ENCODE results near the gene BLVRB.
"Not testable (repeated sequence)": the region's sequence is repeated elsewhere in the genome, so short reads cannot be mapped to it uniquely, and the experiment has no call there.

BLVRB gene

DNA sequence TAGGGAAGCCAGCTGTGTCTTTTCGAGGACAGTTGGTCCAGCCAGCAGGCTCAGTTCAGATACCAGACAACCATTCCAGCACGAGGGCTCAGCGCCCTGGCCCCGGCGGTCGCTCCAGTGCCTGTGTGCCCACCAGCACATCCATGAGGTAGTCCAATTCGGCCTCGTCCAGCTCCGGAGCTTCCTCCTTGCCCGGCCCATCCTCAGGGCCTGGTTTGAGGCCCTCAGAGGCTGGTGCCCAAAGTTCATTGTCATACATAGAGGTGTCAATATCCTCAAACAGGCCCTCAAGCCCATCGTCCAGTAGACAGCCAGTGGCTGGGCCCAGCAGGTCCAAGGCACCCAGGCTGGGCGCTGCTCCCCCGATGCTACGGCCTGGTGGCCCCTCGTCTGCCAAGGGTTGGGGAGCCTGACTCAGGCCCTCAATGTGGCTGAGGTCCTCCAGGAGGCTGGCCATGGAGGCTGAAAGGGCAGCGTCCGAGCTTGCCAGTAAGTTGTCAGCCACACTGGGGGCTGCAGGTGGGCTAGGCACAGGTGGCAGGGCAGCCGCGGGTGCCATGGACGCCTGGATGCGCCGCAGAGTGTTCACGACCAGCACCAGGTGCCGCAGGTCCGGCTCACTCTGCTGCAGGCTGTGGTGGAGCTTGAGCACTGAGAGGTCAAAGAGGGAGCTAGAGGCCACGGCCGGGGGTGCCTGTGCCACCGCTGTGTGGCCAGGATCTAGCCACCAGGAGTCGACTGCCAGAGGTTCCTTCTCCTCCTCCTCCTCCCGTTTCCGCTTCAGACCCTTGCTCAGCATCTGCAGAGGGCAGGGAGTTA, 42.6 kb downstream of the BLVRB start:
- no peak for DNase-seq (ENCODE audit: low read depth)

- no peak for DNase-seq (ENCODE audit: low read depth)
Observed at GRCh38 chr19:40421993-40422747, 43.4 kb downstream of the BLVRB start.

GRCh38 chr19:40420766-40421765, 44.5 kb downstream of the BLVRB start:
- DNase-seq (ENCODE audit: low read depth) = peak; percentile 64

DNA sequence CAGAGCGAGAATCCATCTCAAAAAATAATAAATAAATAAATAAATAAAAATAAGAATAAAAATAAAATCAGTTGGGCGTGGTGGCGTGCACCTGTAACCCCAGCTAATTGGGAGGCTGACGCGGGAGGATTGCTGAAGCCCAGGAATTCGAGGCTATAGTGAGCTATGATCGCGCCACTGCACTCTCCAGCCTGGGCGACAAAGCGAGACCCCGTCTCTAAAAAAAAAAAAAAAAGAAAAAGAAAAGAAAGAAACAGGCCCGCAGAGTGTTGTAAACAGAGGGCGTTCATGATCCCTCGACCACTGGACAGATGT, 45.1 kb downstream of the BLVRB start:
- DNase-seq (ENCODE audit: low read depth) = no peak

DNA sequence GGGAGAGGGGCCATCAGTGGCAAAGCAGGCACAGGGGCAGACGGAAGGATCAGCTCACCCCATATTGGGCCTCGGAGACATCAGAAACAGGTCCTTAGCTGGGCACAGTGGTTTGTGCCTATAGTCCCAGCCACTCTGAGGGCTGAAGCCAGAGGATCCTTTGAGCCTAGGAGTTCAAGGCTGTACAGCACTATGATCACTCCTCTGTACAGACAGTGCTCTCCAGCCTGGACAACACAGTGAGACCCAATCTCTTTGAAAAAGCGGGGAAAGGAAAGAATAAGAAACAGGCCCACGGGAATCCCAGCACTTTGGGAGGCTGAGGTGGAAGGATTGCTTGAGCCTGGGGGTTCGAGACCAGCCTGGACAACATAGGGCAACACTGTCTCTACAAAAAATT, 45.8 kb downstream of the BLVRB start:
- no peak for DNase-seq (ENCODE audit: low read depth)

GRCh38 chr19:40419066-40419612, 46.4 kb downstream of the BLVRB start:
- DNase-seq (ENCODE audit: low read depth) = no peak

- DNase-seq (ENCODE audit: low read depth) = no peak
Observed at GRCh38 chr19:40418040-40418439, 47.5 kb downstream of the BLVRB start.

- DNase-seq (ENCODE audit: low read depth) = no peak
Observed at GRCh38 chr19:40417643-40417981, 47.9 kb downstream of the BLVRB start.

DNA sequence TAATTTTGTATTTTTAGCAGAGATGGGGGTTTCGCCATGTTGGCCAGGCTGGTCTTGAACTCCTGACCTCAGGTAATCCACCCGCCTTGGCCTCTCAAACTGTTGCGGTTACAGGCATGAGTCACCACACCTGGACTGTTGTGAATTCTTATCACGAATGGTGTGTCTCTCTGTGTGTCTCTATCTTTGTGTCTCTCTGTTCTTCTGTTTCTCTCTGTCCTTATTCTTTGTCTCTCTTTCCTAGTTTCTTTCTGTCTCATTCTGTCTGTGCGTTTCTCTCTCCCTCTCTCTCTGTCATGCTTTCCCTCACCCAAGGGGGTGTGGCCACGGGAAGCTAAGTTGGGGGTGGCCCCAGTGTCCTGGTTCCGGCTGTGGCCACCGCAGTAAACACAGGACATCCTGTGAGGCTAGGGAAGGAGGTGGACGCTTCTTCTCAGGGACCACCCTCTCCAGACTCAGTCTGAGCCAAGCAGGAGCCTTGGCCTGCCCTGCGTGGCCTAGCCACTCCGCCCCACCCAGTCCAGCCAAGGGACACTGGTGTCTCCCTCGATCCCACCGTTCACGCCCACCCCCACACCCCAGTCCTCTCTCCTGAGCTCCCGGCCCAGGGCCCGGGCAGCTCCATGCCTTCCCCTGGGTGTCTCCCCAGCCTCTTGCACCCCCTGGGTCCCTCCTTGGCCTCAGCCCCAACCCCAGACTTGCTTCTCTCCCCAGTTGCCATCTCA, 48.5 kb downstream of the BLVRB start:
- no peak for DNase-seq (ENCODE audit: low read depth)

- DNase-seq (ENCODE audit: low read depth) = no peak
Observed at GRCh38 chr19:40415768-40416167, 49.8 kb downstream of the BLVRB start.

GRCh38 chr19:40414542-40415535, 50.7 kb downstream of the BLVRB start:
- DNase-seq (ENCODE audit: low read depth) = no peak

DNA sequence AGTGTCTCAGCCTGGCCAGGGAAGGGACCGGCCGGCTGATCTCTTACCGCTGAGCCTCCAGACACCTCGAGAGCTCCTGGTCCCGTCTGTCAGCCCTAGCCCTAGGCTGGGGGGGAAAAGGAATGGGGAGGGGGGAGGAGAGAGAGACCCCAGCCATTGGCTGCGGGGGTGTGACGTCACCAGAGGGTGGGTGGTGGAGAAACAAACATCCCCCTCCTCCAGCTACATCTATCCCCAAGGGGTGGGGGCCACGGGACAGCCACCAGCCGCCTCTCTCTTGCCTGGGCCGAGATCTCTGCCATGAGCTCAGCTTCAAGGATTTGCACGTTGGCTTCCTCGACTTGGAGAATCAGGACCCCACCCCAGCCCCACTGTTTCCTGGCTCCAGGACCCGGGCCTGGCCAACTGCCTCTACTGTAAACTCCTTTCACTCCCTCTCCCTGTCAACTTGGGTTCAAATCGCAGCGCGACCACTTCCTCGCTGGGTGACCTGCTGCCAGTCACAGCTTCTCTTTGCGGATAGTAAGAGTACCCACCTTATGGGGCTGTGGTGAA, 52.2 kb downstream of the BLVRB start, which contains the start of gene PRX:
TSS of gene PRX (minus strand) at position 88 of the 555 bp plus-strand sequence. CDS start 5,446 bp downstream, outside the sequence.
- no peak for DNase-seq (ENCODE audit: low read depth)

- no peak for DNase-seq (ENCODE audit: low read depth)
Observed at GRCh38 chr19:40412866-40413265, 52.7 kb downstream of the BLVRB start.

DNA sequence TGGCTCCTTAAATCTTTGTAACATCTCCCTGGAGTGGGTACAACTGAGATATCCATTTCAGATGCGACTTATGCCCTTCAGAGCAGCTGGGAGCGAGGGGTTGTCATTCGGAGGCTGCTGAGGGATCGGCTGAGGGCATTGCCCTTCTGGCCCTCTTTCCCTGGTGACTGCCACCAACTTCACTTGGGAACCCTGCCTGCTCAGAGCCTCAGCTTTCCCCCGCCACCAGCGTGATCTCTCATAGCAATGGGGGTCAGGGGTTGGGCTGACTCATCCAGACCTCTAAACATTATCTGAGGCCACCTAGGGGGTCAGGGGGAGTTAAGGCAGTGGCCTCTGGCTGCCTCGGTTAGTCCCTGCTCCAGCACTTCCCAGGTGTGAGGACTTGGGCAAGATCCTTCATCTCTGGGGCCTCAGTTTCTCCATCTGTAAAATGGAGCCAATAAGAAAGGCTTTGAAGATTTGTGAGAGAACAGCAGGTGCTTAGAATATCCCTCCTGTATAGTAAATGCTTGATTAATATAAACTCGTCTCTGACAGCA, 53.5 kb downstream of the BLVRB start:
- no peak for DNase-seq (ENCODE audit: low read depth)

- DNase-seq (ENCODE audit: low read depth) = no peak
Observed at GRCh38 chr19:40411125-40411842, 54.3 kb downstream of the BLVRB start.

DNA sequence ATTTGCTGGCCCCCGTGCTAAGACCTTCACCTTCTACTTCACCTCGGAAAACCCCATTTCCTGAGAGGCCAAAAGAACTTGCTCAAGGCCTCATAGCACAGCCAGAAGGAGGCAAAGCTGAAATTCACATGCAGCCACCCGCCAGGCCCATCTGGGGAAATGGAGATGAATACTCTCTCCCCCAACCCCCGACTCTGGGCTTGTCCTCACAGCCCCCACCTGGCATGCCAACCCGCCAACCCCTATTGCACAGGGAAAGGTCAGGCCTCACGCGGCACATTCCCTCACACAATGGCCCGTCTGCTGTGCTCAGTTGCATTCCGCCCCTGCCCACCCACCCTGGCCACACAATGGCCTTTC, 55.5 kb downstream of the BLVRB start:
- no peak for DNase-seq (ENCODE audit: low read depth)

- DNase-seq (ENCODE audit: low read depth) = not testable (repeated sequence)
Observed at GRCh38 chr19:40408598-40408925, 57.0 kb downstream of the BLVRB start.

GRCh38 chr19:40407714-40408597, 57.6 kb downstream of the BLVRB start:
- no peak for DNase-seq (ENCODE audit: low read depth)

All from stimulated activated CD8-positive, alpha-beta memory T cell treated with anti-CD3 and anti-CD28 coated beads, Interleukin-4, amount 100 ng/mL, for 24 hours (primary cell).